ENCODE results near the gene REXO1.

- TF ChIP-seq EP300 (IDR thresholded peaks at IDR 0.05; ENCODE audit: low read depth in 2 of 2, low read length in 2 of 2) (no peak), EP300 (CRISPR knock-in tag; IDR thresholded peaks at IDR 0.05; ENCODE audit: borderline replicate concordance) (no peak), HIVEP1 (CRISPR knock-in tag; IDR thresholded peaks at IDR 0.05) (no peak), RNF2 (conservative IDR thresholded peaks at IDR 0.05; ENCODE audit: low read depth) (no peak), ZBTB33 (CRISPR knock-in tag; IDR thresholded peaks at IDR 0.05) (no peak), POGK (CRISPR knock-in tag; conservative IDR thresholded peaks at IDR 0.05) (no peak), IRF9 (CRISPR knock-in tag; IDR thresholded peaks at IDR 0.05; ENCODE audit: borderline replicate concordance) (no peak)
Measured at GRCh38 chr19:1854039-1854541, 5.8 kb upstream of the REXO1 start.

Data from HepG2 (cell line).